Activated CD4-positive, alpha-beta T cell treated with anti-CD3 and anti-CD28 coated beads, Interleukin-2, Interleukin-6, amounts not matched to agents 100 ng/mL and 50 ng/mL, durations not matched to agents 16 hours and 8 hours (primary cell): Measurements from ENCODE around the gene FDXACB1.
A peak's percentile ranks its signal among the peaks of the same experiment; 100 is the strongest.
"Not testable (repeated sequence)": the region's sequence is repeated elsewhere in the genome, so short reads cannot be mapped to it uniquely, and the experiment has no call there.

Experiments used
- DNase-seq: peaks from one replicate; pipeline ENCODE4 v3.0.0-alpha.2; 2020

The FDXACB1 gene

DNA sequence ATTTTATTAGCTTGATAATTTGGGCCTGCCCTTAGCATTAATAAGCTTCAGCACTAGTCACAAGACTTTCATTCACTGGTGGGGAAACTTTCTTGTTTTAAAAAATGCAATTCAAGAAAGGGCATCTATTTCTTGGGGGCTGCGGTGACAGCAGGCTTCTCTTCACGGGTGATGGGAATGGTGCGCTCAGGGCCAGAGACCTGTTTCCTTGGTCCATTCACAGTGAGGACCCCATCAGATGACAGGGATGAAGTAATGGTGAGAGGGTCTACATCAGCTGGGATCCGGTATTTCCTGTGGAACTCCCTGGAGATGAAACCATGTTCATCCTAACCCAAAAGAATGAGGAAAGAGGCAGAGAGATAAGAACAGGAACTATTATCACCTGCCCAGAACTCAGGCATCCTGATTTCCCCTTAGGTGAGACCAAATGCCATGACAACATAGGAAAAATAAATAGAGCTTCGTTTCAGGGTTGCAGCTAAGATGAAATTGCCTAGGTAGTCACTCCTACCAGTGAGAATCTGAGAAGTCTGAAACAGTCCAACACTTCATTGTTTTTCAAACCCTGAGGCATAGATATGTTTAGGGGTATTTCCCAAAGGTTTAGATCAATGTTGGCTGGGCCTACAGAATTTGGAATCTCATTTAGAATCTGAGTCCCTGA lies 29.8 kb upstream of the FDXACB1 start:
- no peak for DNase-seq

DNA sequence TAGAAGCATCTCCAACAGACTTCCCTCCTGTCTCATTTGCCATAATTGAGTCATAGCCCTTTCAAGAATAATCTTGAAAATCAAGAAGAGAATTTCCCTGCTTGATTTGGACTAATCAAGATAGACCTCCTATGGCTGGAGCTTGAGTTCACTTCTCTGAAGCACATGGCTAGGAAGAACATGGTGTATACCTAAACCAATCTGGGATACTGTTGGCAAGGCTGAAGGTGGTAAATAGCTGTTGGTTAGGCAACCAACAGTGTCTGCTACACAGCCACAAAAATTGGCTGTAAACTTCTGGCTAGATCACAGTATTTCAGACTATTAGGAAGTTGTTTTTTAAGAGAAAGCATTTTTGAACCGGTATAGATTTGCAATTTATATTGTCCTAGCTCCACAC lies 27.7 kb upstream of the FDXACB1 start:
- no peak for DNase-seq

DNA sequence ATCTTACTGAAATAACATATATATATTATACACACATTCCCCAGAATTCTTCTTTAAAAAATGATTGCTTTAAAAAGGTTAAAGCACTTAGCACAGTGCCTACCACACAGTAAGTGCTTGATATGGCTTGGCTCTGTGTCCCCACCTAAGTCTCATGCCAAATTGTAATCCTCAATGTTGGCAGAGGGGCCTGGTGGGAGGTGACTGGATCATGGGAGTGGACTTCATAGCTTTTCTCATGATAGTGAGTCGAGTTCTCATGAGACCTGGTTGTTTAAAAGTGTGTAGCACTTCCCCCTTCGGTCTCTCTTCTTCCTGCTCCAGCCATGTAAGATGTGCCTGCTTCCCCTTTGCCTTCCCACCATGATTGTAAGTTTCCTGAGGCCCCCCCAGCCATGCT lies 26.4 kb upstream of the FDXACB1 start:
- DNase-seq: no peak

DNA sequence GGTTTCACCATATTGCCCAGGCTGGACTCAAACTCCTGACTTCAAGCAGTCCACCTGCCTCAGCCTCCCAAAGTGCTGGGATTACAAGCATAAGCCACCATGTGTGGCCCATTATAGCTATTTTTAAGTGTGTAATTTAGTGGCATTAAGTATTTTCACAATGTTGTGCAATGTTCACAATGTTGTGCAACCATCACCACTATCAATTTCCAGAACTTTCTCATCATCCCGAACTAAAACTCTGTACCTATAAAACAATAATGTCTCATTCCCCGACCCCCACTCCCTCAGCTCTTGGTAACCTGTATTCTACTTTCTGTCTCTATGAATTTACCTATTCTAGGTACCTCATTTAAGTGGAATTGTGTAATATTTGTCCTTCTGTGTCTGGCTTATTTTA lies 7.9 kb upstream of the FDXACB1 start:
- no peak for DNase-seq

- no peak for DNase-seq
Measured at GRCh38 chr11:111886032-111886431, 7.1 kb upstream of the FDXACB1 start.

DNA sequence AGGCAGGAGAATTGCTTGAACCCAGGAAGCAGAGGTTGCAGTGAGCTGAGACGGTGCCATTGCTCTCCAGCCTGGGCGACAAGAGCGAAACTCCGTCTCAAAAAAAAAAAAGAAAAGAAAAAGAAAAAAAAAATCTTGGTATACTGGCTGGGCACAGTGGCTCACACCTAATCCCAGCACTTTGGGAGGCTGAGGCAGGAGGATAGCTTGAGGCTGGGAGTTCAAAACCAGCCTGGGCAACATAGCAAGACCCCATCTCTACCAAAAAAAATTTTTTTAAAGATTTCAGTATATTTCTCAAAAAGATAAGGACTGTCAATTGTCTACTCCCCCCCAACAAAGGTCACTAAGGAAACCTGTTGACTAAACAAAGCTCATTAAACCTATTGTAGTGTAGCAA lies 6.1 kb upstream of the FDXACB1 start:
- not testable (repeated sequence) for DNase-seq

DNA sequence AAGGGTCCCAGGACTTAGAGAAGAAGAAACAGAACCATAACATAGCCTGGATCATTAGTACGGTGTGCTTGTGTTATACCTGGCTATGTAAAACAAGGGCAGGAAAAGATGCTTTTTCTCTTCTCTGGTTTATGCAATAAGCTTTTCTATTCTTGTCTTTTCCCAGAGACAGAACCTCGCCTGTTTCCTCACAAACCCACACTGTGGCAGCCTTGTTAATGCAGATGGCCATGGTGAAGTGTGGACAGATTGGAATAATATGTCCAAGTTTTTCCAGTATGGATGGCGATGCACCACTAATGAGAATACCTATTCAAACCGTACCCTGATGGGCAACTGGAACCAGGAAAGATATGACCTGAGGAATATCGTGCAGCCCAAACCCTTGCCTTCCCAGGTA lies 3.2 kb upstream of the FDXACB1 start:
- no peak for DNase-seq

GRCh38 chr11:111879637-111879960 lies 634 bp upstream of the FDXACB1 start:
- no peak for DNase-seq

- DNase-seq: no peak
Measured at GRCh38 chr11:111878385-111878848, 548 bp downstream of the FDXACB1 start.

DNA sequence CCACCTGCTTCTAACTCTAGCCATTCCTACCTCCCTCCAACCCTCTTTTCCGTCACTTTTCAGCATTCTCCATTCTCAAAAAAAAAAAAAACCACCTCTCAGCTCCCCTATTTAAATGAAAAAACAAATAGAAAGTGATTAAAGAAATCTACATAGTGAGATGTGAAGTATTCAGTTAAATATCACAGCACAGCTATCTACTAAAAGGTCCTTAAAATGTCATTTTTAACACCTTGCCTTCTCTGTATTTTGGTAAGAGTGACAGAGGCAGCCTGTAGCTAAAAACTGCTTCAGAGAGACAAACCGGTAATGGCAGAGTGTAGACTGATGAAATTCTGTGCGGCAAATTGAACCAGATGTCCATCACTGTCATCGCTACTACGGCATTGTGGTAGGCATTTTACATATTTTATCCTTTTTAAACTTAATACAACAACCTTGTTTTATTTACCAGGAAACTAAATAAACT lies 7.2 kb downstream of the FDXACB1 start:
- no peak for DNase-seq

DNA sequence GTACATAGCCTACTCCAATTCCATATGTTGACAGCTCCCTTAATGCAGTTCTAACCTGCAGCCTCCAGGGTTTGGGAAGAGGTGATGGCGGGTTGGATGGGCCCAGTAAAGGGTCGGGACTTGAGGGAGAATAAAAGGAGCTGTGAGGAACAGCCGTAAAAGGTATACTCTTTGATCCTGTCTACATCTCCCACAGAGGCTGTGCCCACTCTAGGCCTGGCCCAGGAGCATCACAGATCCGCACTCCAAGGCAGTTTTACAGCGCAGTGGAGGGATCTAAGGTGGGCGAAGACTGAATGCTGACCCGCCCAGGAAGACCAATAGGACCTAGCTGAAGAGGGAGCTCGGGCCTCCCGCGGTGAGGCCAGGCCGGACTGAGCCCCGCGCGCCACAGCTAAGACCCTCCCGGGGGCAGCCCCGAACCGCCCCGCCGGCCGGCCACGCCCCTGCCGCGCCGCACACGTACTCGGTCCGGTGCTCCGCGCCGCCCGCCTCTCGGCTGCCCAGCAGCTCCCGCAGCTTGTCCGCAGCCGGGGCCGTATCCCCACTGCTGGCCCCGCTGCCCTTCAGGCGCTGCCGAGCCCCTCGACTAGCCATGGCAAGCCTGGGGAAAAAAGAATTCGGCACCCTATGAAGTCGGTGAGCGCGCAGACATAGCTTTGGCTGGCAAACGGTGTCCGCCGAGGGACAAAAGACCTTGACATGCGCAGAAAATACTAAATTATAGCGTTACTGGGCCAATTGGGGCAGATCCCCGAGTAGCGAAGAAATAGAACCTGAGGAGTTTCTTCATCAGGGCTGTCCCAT lies 7.9 kb downstream of the FDXACB1 start, which contains the start of gene ALG9:
TSS of gene ALG9 (minus strand) at position 696 of the 807 bp plus-strand sequence. CDS start at position 597, 99 bp downstream.
- peak; percentile 91 for DNase-seq

DNA sequence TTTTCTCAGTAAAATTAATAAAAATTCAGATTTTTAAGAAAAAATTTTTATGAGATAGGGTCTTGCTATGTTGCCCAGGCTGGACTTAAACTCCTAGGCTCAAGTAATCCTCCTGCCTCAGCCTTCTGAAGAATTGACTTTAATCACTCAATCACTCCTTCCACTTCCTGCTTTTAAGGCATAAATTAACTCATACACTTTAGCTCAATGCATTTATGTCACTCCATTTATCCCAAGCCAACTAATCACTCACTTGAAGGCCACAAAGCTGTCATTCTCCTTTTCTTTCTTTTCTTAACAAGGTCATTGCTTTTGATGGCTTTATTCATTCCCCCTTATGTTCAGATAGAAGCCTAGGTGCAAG lies 8.5 kb downstream of the FDXACB1 start:
- DNase-seq: peak; percentile 10

DNA sequence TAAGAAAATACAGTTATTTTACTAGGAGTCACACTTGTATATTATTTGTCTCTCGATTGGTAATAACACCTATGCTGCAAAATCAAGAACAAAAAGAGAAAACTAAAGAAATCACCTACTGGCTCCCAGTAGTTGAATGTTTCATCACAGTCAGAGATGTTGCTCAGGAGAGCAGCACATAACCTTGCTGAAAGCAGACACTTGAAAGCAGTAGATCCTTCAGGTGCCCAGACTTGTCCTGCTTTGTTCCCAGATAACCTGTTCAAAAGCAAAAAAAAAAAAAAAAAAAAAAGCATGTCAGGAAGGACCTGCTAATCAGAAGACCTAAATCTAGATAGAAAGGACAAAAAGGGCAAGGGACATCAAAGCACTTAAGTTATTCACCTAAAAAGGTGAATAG lies 8.9 kb downstream of the FDXACB1 start:
- DNase-seq: no peak

DNA sequence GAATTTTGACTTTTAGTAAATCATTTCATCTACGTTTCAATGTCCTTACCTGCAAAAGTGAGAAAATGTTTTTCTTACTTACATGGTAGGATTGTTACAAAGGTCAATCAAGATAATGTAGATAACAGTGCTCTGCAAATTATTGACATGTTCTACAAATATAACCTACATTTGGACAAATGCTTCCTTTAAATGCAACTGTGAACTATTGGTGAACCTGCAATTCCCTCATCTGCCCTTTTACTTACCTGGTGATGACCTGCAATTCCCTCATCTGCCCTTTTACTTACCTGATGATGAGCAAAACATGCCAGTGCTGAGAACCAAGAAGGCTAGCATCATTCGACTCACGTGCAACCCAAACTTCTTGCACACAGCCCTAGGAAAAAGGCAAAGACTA lies 18.7 kb downstream of the FDXACB1 start:
- no peak for DNase-seq

DNA sequence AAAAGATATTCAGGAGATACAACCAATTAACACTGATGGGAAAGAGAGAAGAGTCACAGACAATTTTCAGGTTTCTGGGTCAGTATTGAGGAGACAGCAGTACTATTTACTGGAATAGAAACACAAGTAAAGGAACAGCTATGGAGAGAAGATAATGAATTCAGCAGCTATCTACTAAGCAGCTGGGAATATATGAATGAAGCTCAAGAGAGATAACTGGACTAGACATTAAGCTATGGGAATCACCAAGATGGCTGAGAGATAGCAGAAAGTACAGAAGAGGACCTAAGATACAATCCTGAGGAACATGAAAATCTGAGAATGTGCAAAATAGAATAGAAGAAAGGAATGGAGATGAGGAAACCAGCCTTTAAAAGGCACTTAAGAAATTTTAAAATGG lies 23.5 kb downstream of the FDXACB1 start:
- DNase-seq: no peak

- DNase-seq: no peak
Measured at GRCh38 chr11:111852103-111852502, 26.9 kb downstream of the FDXACB1 start.

DNA sequence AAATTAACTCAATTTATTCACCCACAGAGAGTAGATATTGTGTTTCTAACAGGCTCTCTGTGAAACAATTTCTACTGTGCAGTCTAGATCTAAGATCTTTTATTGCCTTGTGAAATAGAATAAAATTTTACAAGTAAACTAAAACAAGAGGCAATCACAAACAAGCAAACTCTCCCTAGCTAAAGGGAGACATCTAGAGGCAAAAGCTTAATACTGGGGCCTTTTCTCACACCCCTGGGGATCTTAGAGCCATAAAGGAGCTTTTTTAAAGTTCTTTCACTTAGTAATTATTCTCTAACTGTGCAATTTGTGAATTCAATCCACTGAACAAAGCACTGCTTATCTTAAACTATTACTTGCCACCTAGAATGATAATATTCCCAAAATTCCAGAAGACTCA lies 27.3 kb downstream of the FDXACB1 start:
- DNase-seq: no peak

DNA sequence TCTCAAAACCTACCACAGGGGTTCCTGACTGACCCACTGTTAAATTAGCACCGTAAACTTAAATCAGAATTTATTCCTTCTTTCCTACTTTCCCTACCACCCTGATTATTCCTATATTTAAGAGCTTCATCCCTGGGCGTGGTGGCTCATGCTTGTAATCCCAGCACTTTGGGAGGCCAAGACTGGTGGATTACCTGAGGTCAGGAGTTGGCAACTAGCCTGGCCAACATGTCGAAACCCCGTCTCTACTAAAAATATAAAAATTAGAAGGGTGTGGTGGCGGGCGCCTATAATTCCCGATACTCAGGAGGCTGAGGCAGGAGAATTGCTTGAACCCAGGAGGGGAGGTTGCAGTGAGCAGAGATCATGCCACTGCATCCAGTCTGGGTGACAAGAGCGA lies 27.9 kb downstream of the FDXACB1 start:
- DNase-seq: no peak

GRCh38 chr11:111849631-111850030 lies 29.3 kb downstream of the FDXACB1 start:
- no peak for DNase-seq

DNA sequence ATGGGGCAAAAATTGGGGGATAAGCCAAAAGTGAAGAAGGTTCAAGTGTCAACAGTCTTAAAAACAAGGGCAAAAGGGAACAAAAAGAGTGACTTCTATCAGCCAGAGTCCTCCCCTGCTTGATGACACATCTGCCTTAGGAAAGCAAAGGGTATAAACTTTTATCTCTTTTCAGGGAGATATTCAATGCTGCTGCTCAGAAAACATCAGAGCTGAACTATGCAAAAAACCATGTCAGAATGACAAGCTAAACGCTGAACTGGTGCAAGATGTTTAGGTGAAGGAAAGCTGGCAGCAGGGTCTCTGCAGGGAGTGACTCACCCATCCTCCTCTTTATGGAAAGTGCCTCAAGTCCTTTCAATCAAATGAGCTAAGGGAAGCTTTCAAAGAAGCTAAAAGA lies 32.3 kb downstream of the FDXACB1 start:
- DNase-seq: no peak

GRCh38 chr11:111846063-111846462 lies 32.9 kb downstream of the FDXACB1 start:
- DNase-seq: no peak

- no peak for DNase-seq
Measured at GRCh38 chr11:111845276-111846028, 33.5 kb downstream of the FDXACB1 start.

DNA sequence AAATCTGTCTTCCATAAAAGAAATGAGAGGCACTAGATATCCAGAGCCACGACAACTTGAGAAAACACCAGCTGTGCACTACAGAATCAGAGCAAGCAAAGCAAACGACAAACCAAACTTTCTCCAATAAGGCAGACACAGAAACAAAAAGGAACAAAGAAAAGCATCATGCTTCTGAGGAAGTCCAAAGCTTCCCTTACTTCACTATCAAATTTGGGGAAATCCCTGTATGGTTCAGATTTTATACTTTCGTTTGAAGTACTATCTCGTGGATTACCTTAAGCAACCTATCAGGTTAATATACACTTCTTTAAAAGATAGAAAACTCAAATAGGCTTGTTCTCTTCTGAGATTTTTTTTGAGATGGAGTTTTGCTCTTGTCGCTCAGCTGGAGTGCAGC lies 35.3 kb downstream of the FDXACB1 start:
- DNase-seq: no peak
